ENCODE results near the gene CTNNA2.

CTNNA2 gene

DNA sequence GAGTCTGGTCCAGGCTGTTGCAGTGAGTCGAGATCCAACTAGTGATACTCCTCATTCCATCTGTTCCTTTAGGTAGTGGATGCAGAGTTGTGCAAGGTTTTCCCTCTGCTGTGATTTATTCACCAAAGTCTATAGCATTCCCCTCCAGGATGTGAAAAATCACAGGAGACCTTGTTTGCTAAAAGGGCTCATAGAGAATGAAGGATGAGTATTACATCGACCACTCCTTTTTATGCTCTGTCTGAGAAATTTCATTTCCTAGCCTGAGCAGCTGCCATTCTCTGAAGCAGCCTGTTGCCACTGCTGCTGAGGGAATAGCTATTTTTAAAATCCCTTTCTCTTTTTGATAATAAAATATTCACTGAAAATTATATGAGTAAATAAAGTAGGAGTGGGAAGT lies 925.8 kb downstream of the CTNNA2 start:
- Histone ChIP-seq H3K9ac (ENCODE audit: low read length) (no peak overlapping the region), H3K4me3 (ENCODE audit: low read length) (no peak overlapping the region), H3K27me3 (ENCODE audit: control insufficient read depth, insufficient read depth, low read length) (no peaks in the 10 kb centered on the region), H3K4me1 (ENCODE audit: control insufficient read depth, insufficient read depth, low read length) (no peaks in the 10 kb centered on the region), H3K27ac (ENCODE audit: low read depth, low read length) (no peak overlapping the region), H3K36me3 (ENCODE audit: control insufficient read depth, insufficient read depth, low read length) (no peaks in the 10 kb centered on the region)

DNA sequence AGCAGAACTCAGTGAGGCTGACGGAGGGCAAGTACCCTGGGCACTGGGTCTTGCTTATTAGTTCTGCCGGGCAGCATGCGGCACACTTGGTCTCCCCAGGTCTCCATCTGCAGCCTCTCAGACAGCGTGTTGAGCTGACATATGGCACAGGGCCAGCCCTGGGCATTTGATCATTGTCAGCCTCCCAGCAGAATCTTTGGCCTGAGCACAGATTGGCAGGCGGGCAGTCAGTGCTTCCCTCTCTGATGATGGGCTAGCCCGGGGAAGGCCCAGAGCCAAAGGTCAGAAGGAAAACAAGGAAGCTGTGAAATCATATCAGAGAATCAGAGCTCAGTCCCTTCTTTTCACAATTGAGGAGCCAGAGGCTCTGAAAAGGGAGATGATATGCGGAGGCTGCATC lies 941.8 kb downstream of the CTNNA2 start:
- no peak overlapping the region for H3K4me3 ChIP-seq (ENCODE audit: low read length)
- H3K9ac ChIP-seq (ENCODE audit: low read length): no peak overlapping the region
- no peaks in the 10 kb centered on the region for H3K36me3 ChIP-seq (ENCODE audit: control insufficient read depth, insufficient read depth, low read length)
- no peaks in the 10 kb centered on the region for H3K4me1 ChIP-seq (ENCODE audit: control insufficient read depth, insufficient read depth, low read length)
- no peaks in the 10 kb centered on the region for H3K27me3 ChIP-seq (ENCODE audit: control insufficient read depth, insufficient read depth, low read length)
- H3K27ac ChIP-seq (ENCODE audit: low read depth, low read length): no peak overlapping the region

DNA sequence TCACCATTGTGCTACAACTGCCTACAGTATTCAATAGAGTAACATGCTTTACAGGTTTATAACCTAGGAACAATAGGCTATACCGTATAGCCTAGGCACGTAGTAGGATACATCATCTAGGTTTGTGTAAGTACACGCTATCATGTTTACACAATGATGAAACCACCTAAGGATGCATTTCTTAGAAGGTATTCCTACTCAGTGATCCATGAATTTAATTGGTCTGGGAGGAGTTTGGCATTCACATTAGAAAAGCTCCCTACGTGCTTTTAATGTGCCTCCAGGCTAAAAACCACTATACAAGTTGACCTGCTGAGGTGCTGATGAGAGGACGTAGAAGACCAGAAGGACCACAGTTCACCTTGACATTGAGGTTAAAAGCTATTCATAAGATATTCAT lies 946.2 kb downstream of the CTNNA2 start:
- Histone ChIP-seq H3K27me3 (ENCODE audit: control insufficient read depth, insufficient read depth, low read length) (no peaks in the 10 kb centered on the region), H3K9ac (ENCODE audit: low read length) (no peak overlapping the region), H3K4me1 (ENCODE audit: control insufficient read depth, insufficient read depth, low read length) (no peaks in the 10 kb centered on the region), H3K36me3 (ENCODE audit: control insufficient read depth, insufficient read depth, low read length) (no peaks in the 10 kb centered on the region), H3K4me3 (ENCODE audit: low read length) (no peak overlapping the region), H3K27ac (ENCODE audit: low read depth, low read length) (no peak overlapping the region)

DNA sequence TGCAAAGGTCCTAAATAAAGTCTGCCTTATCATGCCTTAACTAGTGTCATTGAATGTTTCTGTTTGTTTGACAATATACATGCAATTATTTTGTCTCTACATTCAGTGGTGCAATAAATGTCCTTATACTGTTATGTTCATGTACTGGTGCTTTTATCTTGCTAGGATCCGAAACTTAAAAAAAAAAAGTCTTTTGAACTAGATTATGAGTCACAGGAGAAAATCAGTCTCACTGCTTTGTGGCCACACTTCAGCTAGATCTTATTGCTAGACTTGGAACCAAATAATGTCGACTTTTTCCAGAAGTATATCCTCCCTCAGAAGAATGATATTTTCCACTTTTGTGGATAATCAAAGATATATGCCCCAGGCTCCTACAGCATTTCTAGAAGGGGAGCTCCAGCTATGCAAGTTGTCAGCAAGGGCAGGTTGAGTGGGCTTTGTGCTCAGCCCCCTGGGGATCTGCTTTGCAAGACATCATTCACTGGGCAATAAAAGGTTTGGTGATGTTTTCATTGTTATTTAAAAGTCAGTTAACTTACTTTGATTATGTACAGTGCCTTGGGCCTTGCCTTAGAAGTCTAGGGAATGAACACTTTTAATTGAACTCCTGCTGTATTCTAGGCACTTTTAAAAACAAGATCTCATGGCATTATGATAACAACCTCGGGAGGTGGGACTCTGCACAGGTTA lies 948.8 kb downstream of the CTNNA2 start:
- H3K9ac ChIP-seq (ENCODE audit: low read length): no peak overlapping the region
- H3K36me3 ChIP-seq (ENCODE audit: control insufficient read depth, insufficient read depth, low read length): no peaks in the 10 kb centered on the region
- H3K27ac ChIP-seq (ENCODE audit: low read depth, low read length): no peak overlapping the region
- H3K4me3 ChIP-seq (ENCODE audit: low read length): no peak overlapping the region
- no peaks in the 10 kb centered on the region for H3K4me1 ChIP-seq (ENCODE audit: control insufficient read depth, insufficient read depth, low read length)
- no peaks in the 10 kb centered on the region for H3K27me3 ChIP-seq (ENCODE audit: control insufficient read depth, insufficient read depth, low read length)

DNA sequence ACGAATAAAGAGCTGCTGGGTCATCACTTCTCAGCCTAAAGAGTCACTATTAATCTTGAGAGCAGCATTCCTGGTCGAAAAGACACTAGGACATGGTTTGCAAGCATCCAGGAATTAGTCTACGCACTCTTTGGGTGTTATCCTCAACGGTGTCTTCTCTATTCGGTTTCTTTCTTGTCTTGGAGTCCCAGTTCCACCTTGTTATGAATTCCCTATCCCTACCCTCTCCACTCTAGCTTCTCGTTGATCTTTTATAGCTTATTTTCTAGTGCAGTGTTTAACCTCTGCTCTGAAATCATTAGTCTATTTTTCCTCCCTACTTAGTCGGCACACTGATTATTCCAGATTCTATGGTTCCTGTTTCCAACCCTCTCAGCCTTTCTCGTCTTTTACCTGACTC lies 949.8 kb downstream of the CTNNA2 start:
- Histone ChIP-seq H3K4me3 (ENCODE audit: low read length) (no peak overlapping the region), H3K27ac (ENCODE audit: low read depth, low read length) (no peak overlapping the region), H3K9ac (ENCODE audit: low read length) (no peak overlapping the region), H3K4me1 (ENCODE audit: control insufficient read depth, insufficient read depth, low read length) (no peaks in the 10 kb centered on the region), H3K36me3 (ENCODE audit: control insufficient read depth, insufficient read depth, low read length) (no peaks in the 10 kb centered on the region), H3K27me3 (ENCODE audit: control insufficient read depth, insufficient read depth, low read length) (no peaks in the 10 kb centered on the region)

DNA sequence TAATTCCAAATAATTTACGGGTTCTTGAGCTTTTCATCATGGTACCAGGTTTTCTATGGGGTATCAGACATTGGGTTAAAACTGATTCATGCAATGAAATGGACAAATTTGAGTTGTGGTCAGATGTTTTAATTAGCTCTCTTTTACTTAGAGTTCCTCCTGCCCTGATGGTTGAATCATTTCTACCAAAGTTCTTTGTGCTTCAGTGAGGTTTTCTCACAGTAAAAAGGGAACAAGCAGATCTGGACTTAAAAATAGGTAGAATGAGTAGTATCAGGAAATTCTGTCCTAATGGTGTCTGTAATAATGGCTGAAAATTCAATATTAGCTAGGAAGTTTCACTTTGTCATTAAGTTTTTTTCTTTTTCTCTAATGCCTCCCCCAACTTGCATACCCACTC lies 951.4 kb downstream of the CTNNA2 start:
- H3K4me1 ChIP-seq (ENCODE audit: control insufficient read depth, insufficient read depth, low read length): no peaks in the 10 kb centered on the region
- no peaks in the 10 kb centered on the region for H3K36me3 ChIP-seq (ENCODE audit: control insufficient read depth, insufficient read depth, low read length)

DNA sequence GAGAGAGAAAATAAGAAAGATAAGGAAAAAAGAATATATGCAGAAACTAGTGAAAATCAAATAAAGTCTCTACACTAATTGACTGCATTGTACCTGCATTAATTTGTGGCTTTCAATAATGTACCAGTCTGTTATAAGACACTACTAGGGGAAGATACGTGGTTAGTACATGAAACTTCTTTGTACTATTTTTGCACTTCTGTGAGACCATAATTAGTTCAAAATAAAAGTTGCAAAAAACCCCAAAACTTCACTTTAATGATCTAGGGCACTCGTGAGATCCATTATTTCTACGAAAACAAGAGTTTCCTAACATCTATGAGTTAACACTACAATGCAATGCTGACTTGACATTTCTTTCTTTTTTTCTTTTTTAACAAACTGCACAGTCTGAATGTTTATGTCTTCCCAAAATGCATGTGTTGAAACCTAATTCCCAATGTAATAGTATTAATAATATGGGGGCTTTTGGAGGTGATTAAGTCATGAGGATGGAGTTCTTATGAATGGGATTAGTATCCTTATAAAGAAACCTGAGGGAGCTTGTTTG lies 954.5 kb downstream of the CTNNA2 start:
- Histone ChIP-seq H3K27ac (ENCODE audit: low read depth, low read length) (no peak overlapping the region), H3K36me3 (ENCODE audit: control insufficient read depth, insufficient read depth, low read length) (no peaks in the 10 kb centered on the region), H3K27me3 (ENCODE audit: control insufficient read depth, insufficient read depth, low read length) (no peaks in the 10 kb centered on the region), H3K4me3 (ENCODE audit: low read length) (no peak overlapping the region), H3K9ac (ENCODE audit: low read length) (no peak overlapping the region), H3K4me1 (ENCODE audit: control insufficient read depth, insufficient read depth, low read length) (no peaks in the 10 kb centered on the region)

More for the DNA sequence above, 951.4 kb downstream of the CTNNA2 start:
- Histone ChIP-seq H3K4me3 (ENCODE audit: low read length) (no peak overlapping the region), H3K27me3 (ENCODE audit: control insufficient read depth, insufficient read depth, low read length) (no peaks in the 10 kb centered on the region), H3K27ac (ENCODE audit: low read depth, low read length) (no peak overlapping the region), H3K9ac (ENCODE audit: low read length) (no peak overlapping the region)

DNA sequence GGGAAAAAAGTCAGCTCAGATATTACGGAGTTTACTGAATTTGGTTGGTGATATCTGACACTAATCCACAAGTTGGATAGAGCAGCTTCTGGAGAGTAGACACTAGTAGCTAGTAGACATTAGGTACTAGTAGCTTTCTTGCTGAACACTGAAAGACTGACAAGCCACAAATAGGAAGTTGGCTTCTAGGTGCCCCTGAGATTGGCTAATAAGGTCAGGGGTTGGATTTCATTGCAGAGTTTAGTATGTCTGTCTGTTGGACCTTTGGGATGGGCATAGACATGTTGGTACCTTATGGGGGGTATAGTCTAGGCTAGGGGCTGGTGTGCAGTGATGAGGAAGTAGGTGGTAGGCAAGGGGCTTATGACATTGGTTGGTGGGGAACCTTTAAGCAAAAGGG lies 956.6 kb downstream of the CTNNA2 start:
- Histone ChIP-seq H3K9ac (ENCODE audit: low read length) (no peak overlapping the region), H3K4me3 (ENCODE audit: low read length) (no peak overlapping the region), H3K4me1 (ENCODE audit: control insufficient read depth, insufficient read depth, low read length) (no peaks in the 10 kb centered on the region), H3K36me3 (ENCODE audit: control insufficient read depth, insufficient read depth, low read length) (no peaks in the 10 kb centered on the region), H3K27ac (ENCODE audit: low read depth, low read length) (no peak overlapping the region), H3K27me3 (ENCODE audit: control insufficient read depth, insufficient read depth, low read length) (no peaks in the 10 kb centered on the region)

DNA sequence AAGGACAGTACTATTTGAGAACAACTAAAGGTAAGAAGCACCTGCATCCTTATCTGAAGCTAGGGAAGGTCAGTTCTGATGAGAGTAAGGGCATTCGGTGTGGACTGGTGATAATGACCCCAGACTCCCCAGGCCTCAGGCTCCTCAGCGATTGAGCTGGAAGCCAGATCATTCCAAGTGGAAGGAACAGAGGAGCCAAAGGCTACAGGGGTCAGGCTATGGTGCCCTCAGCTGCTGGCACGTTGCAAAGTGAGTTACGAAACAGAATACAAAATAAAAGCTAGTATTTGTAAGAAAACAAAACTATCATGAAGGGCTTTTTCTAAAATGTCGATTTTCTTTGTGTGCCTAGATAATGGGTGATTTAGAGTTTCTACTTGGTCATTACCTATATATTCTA lies 960.2 kb downstream of the CTNNA2 start:
- Histone ChIP-seq H3K4me1 (ENCODE audit: control insufficient read depth, insufficient read depth, low read length) (no peaks in the 10 kb centered on the region), H3K27me3 (ENCODE audit: control insufficient read depth, insufficient read depth, low read length) (no peaks in the 10 kb centered on the region), H3K36me3 (ENCODE audit: control insufficient read depth, insufficient read depth, low read length) (no peaks in the 10 kb centered on the region), H3K4me3 (ENCODE audit: low read length) (no peak overlapping the region), H3K9ac (ENCODE audit: low read length) (no peak overlapping the region), H3K27ac (ENCODE audit: low read depth, low read length) (no peak overlapping the region)

DNA sequence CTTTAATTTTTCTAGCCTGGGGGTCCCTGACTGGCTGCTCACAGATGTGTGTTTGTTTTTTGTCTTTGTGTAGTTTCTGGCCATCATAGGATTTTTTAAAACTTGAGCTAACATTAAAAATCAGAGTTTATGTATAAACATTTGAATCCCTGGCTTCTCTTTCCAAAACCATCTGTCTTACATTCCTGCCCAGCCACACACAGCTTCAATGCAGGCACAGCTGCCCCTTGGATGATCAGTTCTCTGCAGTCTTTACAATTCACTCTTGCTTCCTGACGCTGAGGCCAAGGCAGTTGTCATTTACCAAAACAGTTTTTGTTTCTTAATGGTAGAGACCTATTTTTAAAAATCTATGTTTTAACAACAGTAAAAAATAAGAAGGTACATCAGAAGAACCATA lies 960.9 kb downstream of the CTNNA2 start:
- Histone ChIP-seq H3K27ac (ENCODE audit: low read depth, low read length) (no peak overlapping the region), H3K4me3 (ENCODE audit: low read length) (no peak overlapping the region), H3K9ac (ENCODE audit: low read length) (no peak overlapping the region), H3K4me1 (ENCODE audit: control insufficient read depth, insufficient read depth, low read length) (no peaks in the 10 kb centered on the region), H3K27me3 (ENCODE audit: control insufficient read depth, insufficient read depth, low read length) (no peaks in the 10 kb centered on the region), H3K36me3 (ENCODE audit: control insufficient read depth, insufficient read depth, low read length) (no peaks in the 10 kb centered on the region)

DNA sequence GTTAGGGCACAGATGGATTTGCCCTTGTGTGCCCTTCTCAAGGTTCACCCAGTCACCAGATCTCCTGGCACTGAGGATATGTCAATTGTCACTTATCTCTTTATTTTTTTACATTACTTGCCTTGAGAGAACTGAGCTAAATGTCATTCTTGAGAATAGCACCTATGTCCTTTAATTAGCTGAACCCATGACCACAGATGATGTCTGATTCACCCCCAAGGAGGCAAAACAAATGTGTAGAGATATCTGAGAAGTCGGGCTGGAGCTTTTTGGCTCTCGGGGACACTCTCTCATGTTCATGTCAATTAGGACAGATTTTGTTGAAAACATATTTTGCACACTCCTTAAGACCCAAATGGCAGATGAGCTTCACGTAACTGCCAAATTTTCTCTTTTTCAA lies 963.1 kb downstream of the CTNNA2 start:
- no peaks in the 10 kb centered on the region for H3K36me3 ChIP-seq (ENCODE audit: control insufficient read depth, insufficient read depth, low read length)
- H3K27ac ChIP-seq (ENCODE audit: low read depth, low read length): no peak overlapping the region
- no peak overlapping the region for H3K9ac ChIP-seq (ENCODE audit: low read length)
- no peaks in the 10 kb centered on the region for H3K27me3 ChIP-seq (ENCODE audit: control insufficient read depth, insufficient read depth, low read length)
- H3K4me3 ChIP-seq (ENCODE audit: low read length): no peak overlapping the region
- no peaks in the 10 kb centered on the region for H3K4me1 ChIP-seq (ENCODE audit: control insufficient read depth, insufficient read depth, low read length)

DNA sequence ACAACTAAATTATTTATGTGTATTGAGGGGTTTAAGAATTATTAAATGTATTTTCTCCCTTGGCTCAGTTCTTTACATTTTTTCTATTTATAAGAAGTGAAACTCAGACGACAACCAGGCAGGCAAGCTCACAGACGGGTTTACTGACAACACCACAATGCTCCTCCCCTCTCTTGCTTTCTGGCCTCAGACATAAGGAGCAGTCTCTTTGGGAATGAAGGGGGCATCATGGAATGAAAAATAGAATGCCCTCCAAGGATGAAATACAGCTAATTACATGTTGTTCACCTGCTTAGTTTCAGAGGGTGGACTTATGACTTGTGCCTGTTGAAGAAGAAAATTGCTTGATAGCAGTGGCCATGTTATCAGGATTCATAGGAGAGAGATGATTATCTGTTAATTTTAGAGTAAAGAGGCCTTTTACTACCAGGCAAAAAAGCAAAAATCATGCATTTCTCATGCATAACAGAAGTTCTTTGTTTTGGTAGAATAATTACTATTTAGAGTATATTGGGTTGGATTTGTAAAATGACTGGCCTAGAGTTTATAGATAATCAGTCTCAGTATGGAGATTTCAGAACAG lies 963.8 kb downstream of the CTNNA2 start:
- no peak overlapping the region for H3K27ac ChIP-seq (ENCODE audit: low read depth, low read length)
- no peaks in the 10 kb centered on the region for H3K4me1 ChIP-seq (ENCODE audit: control insufficient read depth, insufficient read depth, low read length)
- H3K4me3 ChIP-seq (ENCODE audit: low read length): no peak overlapping the region
- no peak overlapping the region for H3K9ac ChIP-seq (ENCODE audit: low read length)
- no peaks in the 10 kb centered on the region for H3K36me3 ChIP-seq (ENCODE audit: control insufficient read depth, insufficient read depth, low read length)
- H3K27me3 ChIP-seq (ENCODE audit: control insufficient read depth, insufficient read depth, low read length): no peaks in the 10 kb centered on the region

DNA sequence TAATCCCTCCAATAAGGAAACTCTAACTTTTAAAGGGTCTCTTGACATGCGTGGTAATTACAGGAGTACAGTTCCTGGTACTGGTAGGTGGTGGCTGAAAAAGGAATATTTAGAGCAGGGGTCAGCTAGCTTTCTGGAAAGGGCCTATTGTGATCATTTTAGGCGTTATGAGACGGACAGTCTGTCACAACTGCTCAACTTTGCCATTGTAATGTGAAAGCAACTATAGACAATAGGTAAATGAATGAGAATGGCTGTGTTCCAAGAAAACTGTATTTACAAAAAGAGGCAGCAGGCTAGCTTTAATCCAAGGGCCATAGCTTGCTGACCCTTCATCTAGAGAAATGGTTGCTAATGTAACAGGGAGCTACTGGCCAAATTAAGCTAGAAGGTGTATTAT lies 969.4 kb downstream of the CTNNA2 start:
- no peak overlapping the region for H3K27ac ChIP-seq (ENCODE audit: low read depth, low read length)

More for the DNA sequence above, 969.4 kb downstream of the CTNNA2 start:
- no peak overlapping the region for H3K9ac ChIP-seq (ENCODE audit: low read length)
- H3K36me3 ChIP-seq (ENCODE audit: control insufficient read depth, insufficient read depth, low read length): no peaks in the 10 kb centered on the region
- no peak overlapping the region for H3K4me3 ChIP-seq (ENCODE audit: low read length)
- H3K27me3 ChIP-seq (ENCODE audit: control insufficient read depth, insufficient read depth, low read length): no peaks in the 10 kb centered on the region
- no peaks in the 10 kb centered on the region for H3K4me1 ChIP-seq (ENCODE audit: control insufficient read depth, insufficient read depth, low read length)

Measured in rectal smooth muscle tissue (tissue), 1 donor.